ENCODE results near the gene ENC1. TPM values are rescaled to one million over a fixed set of nuclear protein-coding genes. Genes with fewer than 3 reads are reported as not detected.

The ENC1 gene
- total and polyA plus RNA-seq, 2 of the 8 experiments (the other 6 are each of a cell fraction or from before 2014, with no cell fraction given), result 5.5 to 13.2 TPM

DNA sequence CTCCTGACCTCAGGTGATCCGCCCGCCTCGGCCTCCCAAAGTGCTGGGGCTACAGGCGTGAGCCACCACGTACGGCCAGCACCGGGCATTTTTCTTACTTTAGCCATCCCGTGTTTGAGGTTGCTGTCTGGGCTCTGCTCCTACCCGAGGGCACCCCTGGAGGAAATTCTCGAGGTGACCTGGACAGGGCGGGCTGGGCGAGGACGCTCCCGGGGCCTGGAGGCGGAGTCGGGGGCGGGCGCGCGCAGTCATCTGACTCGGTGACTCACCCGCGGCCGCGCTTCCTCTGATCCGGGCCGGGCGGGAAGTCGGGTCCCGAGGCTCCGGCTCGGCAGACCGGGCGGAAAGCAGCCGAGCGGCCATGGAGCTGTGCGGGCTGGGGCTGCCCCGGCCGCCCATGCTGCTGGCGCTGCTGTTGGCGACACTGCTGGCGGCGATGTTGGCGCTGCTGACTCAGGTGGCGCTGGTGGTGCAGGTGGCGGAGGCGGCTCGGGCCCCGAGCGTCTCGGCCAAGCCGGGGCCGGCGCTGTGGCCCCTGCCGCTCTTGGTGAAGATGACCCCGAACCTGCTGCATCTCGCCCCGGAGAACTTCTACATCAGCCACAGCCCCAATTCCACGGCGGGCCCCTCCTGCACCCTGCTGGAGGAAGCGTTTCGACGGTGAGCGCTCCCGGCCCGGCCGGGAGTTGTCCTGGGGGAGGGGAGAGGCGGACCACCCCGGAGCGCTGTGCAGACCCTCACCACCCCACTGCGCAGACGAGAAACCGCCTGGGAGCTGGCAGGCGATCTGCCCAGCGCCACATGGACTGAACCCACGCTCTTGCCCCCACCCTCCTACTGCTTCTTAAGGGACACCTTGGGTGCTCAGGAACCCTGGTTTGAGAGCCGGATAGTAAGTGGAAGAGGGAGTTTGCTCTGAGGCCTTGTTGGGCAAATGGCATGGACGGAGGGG lies 44.6 kb upstream of the ENC1 start, which contains the start of gene HEXB (continued):
- TF ChIP-seq NRF1 (IDR thresholded peaks at IDR 0.05; ENCODE audit: low read depth, low read length), result no peak
- no peak for TF ChIP-seq SP1 (IDR thresholded peaks at IDR 0.05; ENCODE audit: low read depth, low read length)
- no peak for TF ChIP-seq EZH2 (IDR thresholded peaks at IDR 0.05; ENCODE audit: low read depth, low read length, severe bottlenecking)
- no peak for TF ChIP-seq SP4 (IDR thresholded peaks at IDR 0.05; ENCODE audit: low read length)
- TF ChIP-seq SIN3A (conservative IDR thresholded peaks at IDR 0.05 in 1 of 2, IDR thresholded peaks at IDR 0.05 in 1 of 2; ENCODE audit: low read depth in 1 of 2, low read length in 2 of 2), result no peak; a peak in 1 of 4 replicates
- TF ChIP-seq, protein P1, sequence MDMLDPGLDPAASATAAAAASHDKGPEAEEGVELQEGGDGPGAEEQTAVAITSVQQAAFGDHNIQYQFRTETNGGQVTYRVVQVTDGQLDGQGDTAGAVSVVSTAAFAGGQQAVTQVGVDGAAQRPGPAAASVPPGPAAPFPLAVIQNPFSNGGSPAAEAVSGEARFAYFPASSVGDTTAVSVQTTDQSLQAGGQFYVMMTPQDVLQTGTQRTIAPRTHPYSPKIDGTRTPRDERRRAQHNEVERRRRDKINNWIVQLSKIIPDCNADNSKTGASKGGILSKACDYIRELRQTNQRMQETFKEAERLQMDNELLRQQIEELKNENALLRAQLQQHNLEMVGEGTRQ (IDR thresholded peaks at IDR 0.05; ENCODE audit: low read length), result 0 out of 2 replicates have a peak, but pooled peaks have one; percentile 48
- no peak for TF ChIP-seq EP300 (IDR thresholded peaks at IDR 0.05; ENCODE audit: borderline replicate concordance in 1 of 2, low read depth in 2 of 2, low read length in 2 of 2)
- TF ChIP-seq TBP (IDR thresholded peaks at IDR 0.05; ENCODE audit: low read depth, low read length), result peak; percentile 74; the same call in 1 of the 2 replicates
- TF ChIP-seq CEBPB (IDR thresholded peaks at IDR 0.05; ENCODE audit: low read depth, low read length), result no peak
- no peak for TF ChIP-seq RFX5 (IDR thresholded peaks at IDR 0.05; ENCODE audit: borderline replicate concordance, low read depth, low read length)
- TF ChIP-seq BACH1 (IDR thresholded peaks at IDR 0.05; ENCODE audit: low read length), result no peak
- TF ChIP-seq GTF2F1 (IDR thresholded peaks at IDR 0.05; ENCODE audit: borderline replicate concordance, low read depth, low read length), result no peak
- TF ChIP-seq MAFK (IDR thresholded peaks at IDR 0.05; ENCODE audit: low read depth, low read length), result no peak
- TF ChIP-seq JUN (IDR thresholded peaks at IDR 0.05; ENCODE audit: low read depth, low read length), result 0 out of 2 replicates have a peak, but pooled peaks have one; percentile 29
- TF ChIP-seq HDAC2 (IDR thresholded peaks at IDR 0.05; ENCODE audit: borderline replicate concordance in 1 of 2, low read depth in 2 of 2, low read length in 2 of 2), result no peak
- no peak for TF ChIP-seq CBX8 (IDR thresholded peaks at IDR 0.05; ENCODE audit: borderline replicate concordance, low read depth, low read length)
